Adrenal gland (tissue), 12 donors: ENCODE data around the gene RHEB. TPM values are rescaled to one million over a fixed set of nuclear protein-coding genes. Genes with fewer than 3 reads are reported as not detected.
"Not testable (repeated sequence)": the region's sequence is repeated elsewhere in the genome, so short reads cannot be mapped to it uniquely, and the experiment has no call there.

Experiments used
- DNase-seq, 7 donors: peaks; one replicate each; pipeline ENCODE4 v3.0.0-alpha.2; 2019 to 2020
- H3K27ac ChIP-seq, 5 donors: fragments of 200-600 bp; sonication (generic) in 4 of 5; 1 replicate in 3 of 5; 2 replicates in 2 of 5; pipeline versions ENCODE4 v1.5.1 to v1.8.0; 2016 to 2020; ENCODE audit warnings: mild to moderate bottlenecking in 1 of 5
- H3K27me3 ChIP-seq: fragments of 200-600 bp; 2 replicates; pipeline ENCODE4 v1.8.0; 2021
- H3K36me3 ChIP-seq, 2 donors: fragments of 200-600 bp; replicated peaks in 1 of 2; 1 replicate in 1 of 2; 2 replicates in 1 of 2; pipeline versions ENCODE4 v1.5.1 to v1.8.0; 2018 to 2022
- H3K4me1 ChIP-seq, 2 donors: fragments of 200-600 bp; replicated peaks in 1 of 2; 1 replicate in 1 of 2; 2 replicates in 1 of 2; pipeline versions ENCODE4 v1.5.1 to v1.8.0; 2018 to 2021
- H3K4me3 ChIP-seq, 4 donors: fragments of 200-600 bp; sonication (generic) in 3 of 4; one replicate each; pipeline ENCODE4 v1.5.1; 2016 to 2018
- H3K9me3 ChIP-seq, 3 donors: fragments of 200-600 bp; sonication (generic) in 1 of 3; replicated peaks in 1 of 3; 1 replicate in 2 of 3; 2 replicates in 1 of 3; pipeline versions ENCODE4 v1.5.1 to v1.8.0; 2016 to 2021
- POLR2A ChIP-seq, 2 donors: fragments of 450-650 bp; IDR thresholded peaks; one replicate each; pipeline ENCODE4 v1.6.1; 2017; ENCODE audit warnings: antibody characterized with exemption in 2 of 2, mild to moderate bottlenecking in 2 of 2, moderate library complexity in 1 of 2
- WGBS, 4 donors: extraction: QIAGEN DNeasy Blood & Tissue Kit in 2 of 4; methylation state at CpG; one replicate each; pipeline versions ENCODE4 v1.1.5 to v1.1.7; 2013 to 2017; 5-methylcytosine and 5-hydroxymethylcytosine counted together
- intact Hi-C, 2 donors: fragments of 100-400 bp; cut with DNase I; formaldehyde crosslinking; loops; one replicate each; pipeline versions ENCODE4 v1.14.1 to v1.15.0; 2022 to 2023
- polyA plus RNA-seq, 3 donors: library from polyadenylated mRNA; stranded (reverse); fragments of 200-250 nt in 2 of 3; fragments of 350-450 nt in 1 of 3; fragmentation: Illumina TruSeq in 1 of 3; extraction: RNeasy Lipid Tissue Mini Kit (QIAGEN cat#74804) in 1 of 3; gene quantifications; one replicate each; pipeline ENCODE4 v1.2.3, GENCODE V29; 2013 to 2014
- total RNA-seq, 9 donors: library from RNA; depleted of rRNA in 4 of 9; stranded (reverse); fragments of >200 nt in 4 of 9; fragments of 120-200 nt in 1 of 9; fragmentation: NEBNext Ultra II Directional in 1 of 9; extraction: Animal tissue kit (Norgen Biotek cat#: 25700) in 1 of 9; gene quantifications; one replicate each; pipeline versions ENCODE4 v1.1.0 to v1.2.4, GENCODE V29; 2013 to 2023
- TF ChIP-seq, protein P1 (sequence below), 6 experiments: fragments of 450-650 bp in 4 of 6; fragments of 200-600 bp in 2 of 6; sonication (generic) in 1 of 6; IDR thresholded peaks; 1 replicate in 5 of 6; 2 replicates in 1 of 6; pipeline versions ENCODE4 v1.5.1 to v1.8.0; 2016 to 2021; ENCODE audit warnings: antibody characterized with exemption in 6 of 6, mild to moderate bottlenecking in 2 of 6, moderate library complexity in 1 of 6
- donor health status: healthy with polysubstance abuse.
- donor health status: Bipolar disorder and iron deficiency.
- donor health status: DM: yes; HTN: yes; CAD: no.
- donor health status: DM: no; HTN: no; CAD: no.
- donor health status: DM: no; HTN: no; CAD: no.
- donor health status: DM: yes; HTN: yes; CAD: no.

Gene RHEB
- total and polyA plus RNA-seq, 12 donors = 66.3 to 309 (median 127) TPM

GRCh38 chr7:151518947-151519764 lies 539 bp downstream of the RHEB start:
- peak; percentile 52 to 57 for TF ChIP-seq POLR2A (IDR thresholded peaks at IDR 0.05)
- TF ChIP-seq, protein P1, sequence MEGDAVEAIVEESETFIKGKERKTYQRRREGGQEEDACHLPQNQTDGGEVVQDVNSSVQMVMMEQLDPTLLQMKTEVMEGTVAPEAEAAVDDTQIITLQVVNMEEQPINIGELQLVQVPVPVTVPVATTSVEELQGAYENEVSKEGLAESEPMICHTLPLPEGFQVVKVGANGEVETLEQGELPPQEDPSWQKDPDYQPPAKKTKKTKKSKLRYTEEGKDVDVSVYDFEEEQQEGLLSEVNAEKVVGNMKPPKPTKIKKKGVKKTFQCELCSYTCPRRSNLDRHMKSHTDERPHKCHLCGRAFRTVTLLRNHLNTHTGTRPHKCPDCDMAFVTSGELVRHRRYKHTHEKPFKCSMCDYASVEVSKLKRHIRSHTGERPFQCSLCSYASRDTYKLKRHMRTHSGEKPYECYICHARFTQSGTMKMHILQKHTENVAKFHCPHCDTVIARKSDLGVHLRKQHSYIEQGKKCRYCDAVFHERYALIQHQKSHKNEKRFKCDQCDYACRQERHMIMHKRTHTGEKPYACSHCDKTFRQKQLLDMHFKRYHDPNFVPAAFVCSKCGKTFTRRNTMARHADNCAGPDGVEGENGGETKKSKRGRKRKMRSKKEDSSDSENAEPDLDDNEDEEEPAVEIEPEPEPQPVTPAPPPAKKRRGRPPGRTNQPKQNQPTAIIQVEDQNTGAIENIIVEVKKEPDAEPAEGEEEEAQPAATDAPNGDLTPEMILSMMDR (IDR thresholded peaks at IDR 0.05) = peak in 2 of 6 experiments; percentile 1 to 20
- Histone ChIP-seq H3K4me1 (peaks cover 15 to 49% of the 10 kb centered on the region in 2 donors), H3K27ac (peak overlapping the region; percentile 93 to 100 (median 99)), H3K4me3 (peak overlapping the region; percentile 17 to 89 (median 39))
- intact Hi-C loops = loop anchor here (10.0 kb wide), 1 partner anchor 54 kb away; no protein-coding TSS in a partner anchor
- H3K9me3 ChIP-seq, H3K36me3 ChIP-seq, H3K27me3 ChIP-seq: not testable (repeated sequence)
- DNase-seq = peak; percentile 34 to 79 (median 56)
- 0% methylated on average over 8 to 109 of the region's 118 CpGs; no CpG with 5 or more reads in 1 of the 4 donors for WGBS, 4 donors

- no peaks in the 10 kb centered on the region for H3K36me3 ChIP-seq
- peak overlapping the region; percentile 93 to 100 (median 99) for H3K27ac ChIP-seq
- DNase-seq = peak; percentile 74 to 89 (median 80)
- WGBS, 4 donors = 1 to 4% (median 2%) methylated on average over 33 to 36 of the region's 36 CpGs
- intact Hi-C loops = loop anchor here (10.0 kb wide), 1 partner anchor 54 kb away; no protein-coding TSS in a partner anchor
- no peaks in the 10 kb centered on the region for H3K9me3 ChIP-seq
- peaks cover 15 to 55% of the 10 kb centered on the region in 2 donors for H3K4me1 ChIP-seq
- peak overlapping the region; percentile 17 to 89 (median 39) for H3K4me3 ChIP-seq
- no peaks in the 10 kb centered on the region for H3K27me3 ChIP-seq
- TF ChIP-seq, protein P1 (IDR thresholded peaks at IDR 0.05) = no peak
- peak; percentile 18 to 76 for TF ChIP-seq POLR2A (IDR thresholded peaks at IDR 0.05)
Observed at GRCh38 chr7:151518105-151518946, 1.4 kb downstream of the RHEB start.

- Histone ChIP-seq H3K4me1 (peaks cover 20 to 62% of the 10 kb centered on the region in 2 donors), H3K4me3 (peak overlapping the region in 2 of 4 donors; percentile 57 to 89), H3K27me3 (no peaks in the 10 kb centered on the region), H3K9me3 (no peaks in the 10 kb centered on the region), H3K27ac (peak overlapping the region in 3 of 5 donors; percentile 99 to 100 (median 100)), H3K36me3 (no peaks in the 10 kb centered on the region)
- TF ChIP-seq, protein P1 (IDR thresholded peaks at IDR 0.05) = no peak
- no peak for TF ChIP-seq POLR2A (IDR thresholded peaks at IDR 0.05)
- intact Hi-C loops = loop anchor here (10.0 kb wide), 1 partner anchor 53 kb away; no protein-coding TSS in a partner anchor
- 56 to 64% (median 58%) methylated on average over 7 of the region's 7 CpGs for WGBS, 4 donors
- no peak for DNase-seq
Observed at GRCh38 chr7:151517601-151518104, 2.0 kb downstream of the RHEB start.

- Histone ChIP-seq H3K4me3 (no peak overlapping the region), H3K27me3 (no peaks in the 10 kb centered on the region), H3K9me3 (no peaks in the 10 kb centered on the region), H3K4me1 (peaks cover 24 to 75% of the 10 kb centered on the region in 2 donors), H3K27ac (peak overlapping the region in 1 of 5 donors; percentile 29), H3K36me3 (no peaks in the 10 kb centered on the region)
- TF ChIP-seq POLR2A (IDR thresholded peaks at IDR 0.05) = no peak
- intact Hi-C loops = loop anchor here (10.0 kb wide), 1 partner anchor 50 kb away; no protein-coding TSS in a partner anchor
- no peak for DNase-seq
Observed at GRCh38 chr7:151515276-151515565, 4.5 kb downstream of the RHEB start.
